Liver (tissue), 9 donors: ENCODE measurements around the gene THRB. TPM values are rescaled to one million over a fixed set of nuclear protein-coding genes. Genes with fewer than 3 reads are reported as not detected.

Source experiments
- DNase-seq: peaks from one replicate; pipeline ENCODE4 v3.0.0-alpha.2; 2017; ENCODE audit warnings: low spot score
- H3K27ac ChIP-seq, 2 donors: one replicate each; pipeline ENCODE4 v1.7.0; 2013; ENCODE audit warnings: inconsistent platforms in 2 of 2, low read length in 2 of 2, control low read depth in 1 of 2, low read depth in 1 of 2, mild to moderate bottlenecking in 1 of 2
- H3K27me3 ChIP-seq, 4 donors: one replicate each; pipeline versions ENCODE4 v1.6.1 to v1.7.0; 2013; ENCODE audit warnings: low read length in 3 of 4, inconsistent platforms in 1 of 4, mild to moderate bottlenecking in 1 of 4, moderate library complexity in 1 of 4; ENCODE audit not compliant: control insufficient read depth in 4 of 4, insufficient read depth in 4 of 4
- H3K36me3 ChIP-seq, 4 donors: one replicate each; pipeline versions ENCODE4 v1.6.1 to v1.7.0; 2013; ENCODE audit warnings: low read length in 3 of 4, mild to moderate bottlenecking in 3 of 4, low read depth in 1 of 4, moderate library complexity in 1 of 4; ENCODE audit not compliant: control insufficient read depth in 4 of 4, insufficient read depth in 3 of 4
- H3K4me1 ChIP-seq, 4 donors: one replicate each; pipeline versions ENCODE4 v1.6.1 to v1.7.0; 2013; ENCODE audit warnings: low read length in 3 of 4, mild to moderate bottlenecking in 3 of 4, moderate library complexity in 1 of 4; ENCODE audit not compliant: control insufficient read depth in 4 of 4, insufficient read depth in 4 of 4
- H3K4me3 ChIP-seq, 3 donors: one replicate each; pipeline versions ENCODE4 v1.6.1 to v1.7.0; 2013; ENCODE audit warnings: low read length in 3 of 3, control low read depth in 1 of 3, low read depth in 1 of 3, mild to moderate bottlenecking in 1 of 3
- H3K9ac ChIP-seq, 2 donors: one replicate each; pipeline ENCODE4 v1.7.0; 2013; ENCODE audit warnings: low read length in 2 of 2, mild to moderate bottlenecking in 2 of 2, moderate library complexity in 2 of 2, control low read depth in 1 of 2, low read depth in 1 of 2
- H3K9me3 ChIP-seq, 4 donors: one replicate each; pipeline versions ENCODE4 v1.6.1 to v1.7.0; 2013; ENCODE audit warnings: low read length in 3 of 4; ENCODE audit not compliant: control insufficient read depth in 4 of 4
- EGR1 ChIP-seq, 2 donors: IDR thresholded peaks; 2 replicates each; pipeline ENCODE4 v1.6.1; 2016 to 2018; ENCODE audit warnings: antibody characterized with exemption in 2 of 2, low read depth in 2 of 2
- FOXA1 ChIP-seq: IDR thresholded peaks from 2 replicates; pipeline ENCODE4 v1.6.1; 2016; ENCODE audit warnings: antibody characterized with exemption
- GABPA ChIP-seq, 2 donors: IDR thresholded peaks in 1 of 2; conservative IDR thresholded peaks in 1 of 2; 2 replicates each; pipeline ENCODE4 v1.6.1; 2016; ENCODE audit warnings: antibody characterized with exemption in 2 of 2, mild to moderate bottlenecking in 1 of 2, moderate library complexity in 1 of 2
- HNF4G ChIP-seq: IDR thresholded peaks from 2 replicates; pipeline ENCODE4 v1.6.1; 2016; ENCODE audit warnings: antibody characterized with exemption
- JUND ChIP-seq, 2 donors: IDR thresholded peaks; 2 replicates each; pipeline ENCODE4 v1.6.1; 2016; ENCODE audit warnings: antibody characterized with exemption in 2 of 2
- MAX ChIP-seq: IDR thresholded peaks from 2 replicates; pipeline ENCODE4 v1.6.1; 2016; ENCODE audit warnings: antibody characterized with exemption
- REST ChIP-seq: IDR thresholded peaks from 2 replicates; pipeline ENCODE4 v1.6.1; 2016; ENCODE audit warnings: antibody characterized with exemption, mild to moderate bottlenecking
- TAF1 ChIP-seq: conservative IDR thresholded peaks from 2 replicates; pipeline ENCODE4 v1.6.1; 2016; ENCODE audit warnings: antibody characterized with exemption, mild to moderate bottlenecking
- YY1 ChIP-seq: IDR thresholded peaks from 2 replicates; pipeline ENCODE4 v1.6.1; 2016; ENCODE audit warnings: antibody characterized with exemption, mild to moderate bottlenecking
- WGBS: extraction: QIAGEN DNeasy Blood & Tissue Kit; methylation state at CpG from one replicate; pipeline ENCODE4 v1.1.7; 2013; 5-methylcytosine and 5-hydroxymethylcytosine counted together
- polyA plus RNA-seq, 2 donors: library from polyadenylated mRNA; stranded (reverse) in 1 of 2; unstranded in 1 of 2; fragments of 200-250 nt in 1 of 2; fragments of >200 nt in 1 of 2; fragmentation: Nextera tagmentation in 1 of 2; extraction: Ambion mirVana in 1 of 2; gene quantifications; one replicate each; pipeline versions ENCODE4 v1.2.1 to v1.2.3, GENCODE V29; 2013 to 2015
- total RNA-seq, 2 donors: library from RNA; depleted of rRNA; stranded (reverse); fragments of >200 nt; gene quantifications; one replicate each; pipeline ENCODE4 v1.2.3, GENCODE V29; 2014
- TF ChIP-seq, protein P1 (sequence below): fragments of 150-350 bp; IDR thresholded peaks from 2 replicates; pipeline ENCODE4 v1.5.1; 2017; ENCODE audit warnings: improper control_type of control experiment, low read depth, low read length; ENCODE audit not compliant: missing input control
- donor health status: healthy.
- donor health status: healthy.
- donor health status: healthy.
- donor health status: healthy.
- donor health status: healthy.

Gene THRB
- total and polyA plus RNA-seq, 4 donors = 5.9 to 23.9 (median 9.3) TPM

DNA sequence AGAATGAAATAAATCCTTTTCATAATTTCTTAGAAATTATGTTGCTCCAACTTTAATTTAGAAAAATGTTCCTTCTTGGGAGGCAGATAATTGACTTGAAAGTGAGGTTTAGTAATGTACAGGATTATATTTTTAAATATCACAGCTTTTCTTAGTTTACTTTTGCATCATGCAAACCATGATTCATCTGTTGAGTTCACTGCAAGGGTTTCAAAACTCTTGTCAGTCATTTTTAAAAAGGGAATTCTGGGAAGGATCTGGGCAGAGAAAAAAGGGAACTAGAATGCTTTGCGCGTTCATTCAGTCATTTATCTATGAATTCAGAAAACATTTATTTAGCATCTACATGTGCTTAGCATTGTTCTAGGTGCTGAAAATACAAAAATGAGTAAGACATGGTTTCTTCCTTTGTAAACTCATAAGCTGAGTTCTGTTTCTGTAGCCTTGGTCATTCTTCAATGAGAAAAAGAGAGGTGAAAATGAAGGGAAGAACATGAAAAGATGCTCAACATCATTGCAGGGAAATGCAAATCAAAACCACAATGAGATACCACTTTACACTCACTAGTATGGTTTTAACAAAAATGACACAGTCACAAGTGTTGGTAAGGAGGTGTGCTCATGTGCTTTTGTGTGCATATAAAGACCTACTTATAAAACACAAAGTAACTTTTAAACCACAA lies 340.5 kb downstream of the THRB start:
- Histone ChIP-seq H3K27me3 (no peaks in the 10 kb centered on the region), H3K27ac (no peak overlapping the region), H3K9ac (no peak overlapping the region), H3K4me3 (no peak overlapping the region), H3K4me1 (peaks cover 0 to 2% (median 0%) of the 10 kb centered on the region in 4 donors), H3K9me3 (no peaks in the 10 kb centered on the region), H3K36me3 (peaks cover 0 to 3% (median under 1%) of the 10 kb centered on the region in 4 donors)
- DNase-seq = no peak
- TF ChIP-seq FOXA1 (no peak), TAF1 (no peak), YY1 (no peak), MAX (no peak), JUND (IDR thresholded peaks at IDR 0.05) (no peak), HNF4G (no peak), GABPA (IDR thresholded peaks at IDR 0.05 in 1 of 2, conservative IDR thresholded peaks at IDR 0.05 in 1 of 2) (no peak)
- TF ChIP-seq, protein P1, sequence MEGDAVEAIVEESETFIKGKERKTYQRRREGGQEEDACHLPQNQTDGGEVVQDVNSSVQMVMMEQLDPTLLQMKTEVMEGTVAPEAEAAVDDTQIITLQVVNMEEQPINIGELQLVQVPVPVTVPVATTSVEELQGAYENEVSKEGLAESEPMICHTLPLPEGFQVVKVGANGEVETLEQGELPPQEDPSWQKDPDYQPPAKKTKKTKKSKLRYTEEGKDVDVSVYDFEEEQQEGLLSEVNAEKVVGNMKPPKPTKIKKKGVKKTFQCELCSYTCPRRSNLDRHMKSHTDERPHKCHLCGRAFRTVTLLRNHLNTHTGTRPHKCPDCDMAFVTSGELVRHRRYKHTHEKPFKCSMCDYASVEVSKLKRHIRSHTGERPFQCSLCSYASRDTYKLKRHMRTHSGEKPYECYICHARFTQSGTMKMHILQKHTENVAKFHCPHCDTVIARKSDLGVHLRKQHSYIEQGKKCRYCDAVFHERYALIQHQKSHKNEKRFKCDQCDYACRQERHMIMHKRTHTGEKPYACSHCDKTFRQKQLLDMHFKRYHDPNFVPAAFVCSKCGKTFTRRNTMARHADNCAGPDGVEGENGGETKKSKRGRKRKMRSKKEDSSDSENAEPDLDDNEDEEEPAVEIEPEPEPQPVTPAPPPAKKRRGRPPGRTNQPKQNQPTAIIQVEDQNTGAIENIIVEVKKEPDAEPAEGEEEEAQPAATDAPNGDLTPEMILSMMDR = no peak
- WGBS = 90% methylated on average over 2 of the region's 2 CpGs

DNA sequence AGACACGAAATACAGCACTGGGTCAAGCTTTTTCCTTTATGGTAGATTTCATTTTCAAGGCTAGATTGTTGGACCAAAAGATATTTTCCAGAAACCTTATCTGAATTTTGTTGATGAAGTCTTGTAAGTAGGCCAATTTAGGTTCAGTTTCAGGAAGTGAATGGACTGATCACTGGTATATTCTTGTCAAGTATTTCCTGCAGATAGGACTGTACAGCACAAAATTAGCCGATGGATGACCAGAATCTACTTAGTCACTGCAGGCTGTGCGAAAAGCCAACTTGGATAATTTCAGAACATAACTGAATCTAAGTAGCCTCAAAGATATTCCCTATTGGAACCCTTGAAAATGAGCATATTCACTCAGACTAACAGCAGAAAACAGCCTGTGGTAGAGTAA lies 343.1 kb downstream of the THRB start:
- no peaks in the 10 kb centered on the region for H3K9me3 ChIP-seq
- H3K4me3 ChIP-seq = no peak overlapping the region
- H3K9ac ChIP-seq = no peak overlapping the region
- WGBS = 69% methylated on average over 3 of the region's 3 CpGs
- H3K4me1 ChIP-seq = no peaks in the 10 kb centered on the region
- H3K27me3 ChIP-seq = no peaks in the 10 kb centered on the region
- no peak overlapping the region for H3K27ac ChIP-seq
- no peak for DNase-seq
- peaks cover 0 to 3% (median under 1%) of the 10 kb centered on the region in 4 donors for H3K36me3 ChIP-seq
- TF ChIP-seq FOXA1 (no peak), EGR1 (IDR thresholded peaks at IDR 0.05; ENCODE audit: low read depth in 2 of 2) (no peak), MAX (no peak), REST (no peak)
- TF ChIP-seq, protein P1 = no peak
